ENCODE data around the gene OXT.

Gene OXT

DNA sequence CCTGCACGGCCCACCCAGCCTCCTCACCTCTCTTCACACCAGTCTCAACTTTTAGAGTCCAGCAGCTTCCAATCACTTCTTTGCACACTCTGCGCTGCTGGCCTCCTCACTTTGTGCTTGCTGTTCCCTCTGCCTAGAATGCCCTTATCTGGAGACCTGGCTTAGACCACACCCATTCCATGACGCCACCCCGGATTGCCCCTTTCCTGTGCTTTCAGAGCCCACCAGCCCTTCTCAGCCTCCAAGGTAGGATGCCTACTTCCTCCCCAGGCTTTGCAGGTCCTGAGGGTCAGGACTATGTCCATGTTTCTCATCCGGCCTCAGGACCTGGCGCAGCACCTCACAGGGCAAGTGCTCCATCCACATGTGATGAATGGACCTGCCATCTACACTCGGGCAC lies 40.1 kb downstream of the OXT start:
- no peak for ATAC-seq
- TF ChIP-seq, protein P1, sequence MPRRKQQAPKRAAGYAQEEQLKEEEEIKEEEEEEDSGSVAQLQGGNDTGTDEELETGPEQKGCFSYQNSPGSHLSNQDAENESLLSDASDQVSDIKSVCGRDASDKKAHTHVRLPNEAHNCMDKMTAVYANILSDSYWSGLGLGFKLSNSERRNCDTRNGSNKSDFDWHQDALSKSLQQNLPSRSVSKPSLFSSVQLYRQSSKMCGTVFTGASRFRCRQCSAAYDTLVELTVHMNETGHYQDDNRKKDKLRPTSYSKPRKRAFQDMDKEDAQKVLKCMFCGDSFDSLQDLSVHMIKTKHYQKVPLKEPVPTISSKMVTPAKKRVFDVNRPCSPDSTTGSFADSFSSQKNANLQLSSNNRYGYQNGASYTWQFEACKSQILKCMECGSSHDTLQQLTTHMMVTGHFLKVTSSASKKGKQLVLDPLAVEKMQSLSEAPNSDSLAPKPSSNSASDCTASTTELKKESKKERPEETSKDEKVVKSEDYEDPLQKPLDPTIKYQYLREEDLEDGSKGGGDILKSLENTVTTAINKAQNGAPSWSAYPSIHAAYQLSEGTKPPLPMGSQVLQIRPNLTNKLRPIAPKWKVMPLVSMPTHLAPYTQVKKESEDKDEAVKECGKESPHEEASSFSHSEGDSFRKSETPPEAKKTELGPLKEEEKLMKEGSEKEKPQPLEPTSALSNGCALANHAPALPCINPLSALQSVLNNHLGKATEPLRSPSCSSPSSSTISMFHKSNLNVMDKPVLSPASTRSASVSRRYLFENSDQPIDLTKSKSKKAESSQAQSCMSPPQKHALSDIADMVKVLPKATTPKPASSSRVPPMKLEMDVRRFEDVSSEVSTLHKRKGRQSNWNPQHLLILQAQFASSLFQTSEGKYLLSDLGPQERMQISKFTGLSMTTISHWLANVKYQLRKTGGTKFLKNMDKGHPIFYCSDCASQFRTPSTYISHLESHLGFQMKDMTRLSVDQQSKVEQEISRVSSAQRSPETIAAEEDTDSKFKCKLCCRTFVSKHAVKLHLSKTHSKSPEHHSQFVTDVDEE (CRISPR knock-in tag; IDR thresholded peaks at IDR 0.05): no peak
- TF ChIP-seq ZFP3 (CRISPR knock-in tag; IDR thresholded peaks at IDR 0.05) (no peak), ZC3H10 (CRISPR knock-in tag; IDR thresholded peaks at IDR 0.05) (no peak), ZNF565 (CRISPR knock-in tag; conservative IDR thresholded peaks at IDR 0.05; ENCODE audit: low read depth) (no peak), BACH2 (CRISPR knock-in tag; IDR thresholded peaks at IDR 0.05; ENCODE audit: borderline replicate concordance) (no peak), OSR1 (CRISPR knock-in tag; IDR thresholded peaks at IDR 0.05) (no peak), PPARA (CRISPR knock-in tag; IDR thresholded peaks at IDR 0.05; ENCODE audit: borderline replicate concordance) (no peak), RARB (CRISPR knock-in tag; IDR thresholded peaks at IDR 0.05) (no peak), ZFP30 (CRISPR knock-in tag; IDR thresholded peaks at IDR 0.05) (no peak), CSDC2 (CRISPR knock-in tag; IDR thresholded peaks at IDR 0.05) (no peak)
- TF ChIP-seq, protein P2, sequence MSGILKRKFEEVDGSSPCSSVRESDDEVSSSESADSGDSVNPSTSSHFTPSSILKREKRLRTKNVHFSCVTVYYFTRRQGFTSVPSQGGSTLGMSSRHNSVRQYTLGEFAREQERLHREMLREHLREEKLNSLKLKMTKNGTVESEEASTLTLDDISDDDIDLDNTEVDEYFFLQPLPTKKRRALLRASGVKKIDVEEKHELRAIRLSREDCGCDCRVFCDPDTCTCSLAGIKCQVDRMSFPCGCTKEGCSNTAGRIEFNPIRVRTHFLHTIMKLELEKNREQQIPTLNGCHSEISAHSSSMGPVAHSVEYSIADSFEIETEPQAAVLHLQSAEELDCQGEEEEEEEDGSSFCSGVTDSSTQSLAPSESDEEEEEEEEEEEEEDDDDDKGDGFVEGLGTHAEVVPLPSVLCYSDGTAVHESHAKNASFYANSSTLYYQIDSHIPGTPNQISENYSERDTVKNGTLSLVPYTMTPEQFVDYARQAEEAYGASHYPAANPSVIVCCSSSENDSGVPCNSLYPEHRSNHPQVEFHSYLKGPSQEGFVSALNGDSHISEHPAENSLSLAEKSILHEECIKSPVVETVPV (CRISPR knock-in tag; IDR thresholded peaks at IDR 0.05): no peak
- TF ChIP-seq, protein P3, sequence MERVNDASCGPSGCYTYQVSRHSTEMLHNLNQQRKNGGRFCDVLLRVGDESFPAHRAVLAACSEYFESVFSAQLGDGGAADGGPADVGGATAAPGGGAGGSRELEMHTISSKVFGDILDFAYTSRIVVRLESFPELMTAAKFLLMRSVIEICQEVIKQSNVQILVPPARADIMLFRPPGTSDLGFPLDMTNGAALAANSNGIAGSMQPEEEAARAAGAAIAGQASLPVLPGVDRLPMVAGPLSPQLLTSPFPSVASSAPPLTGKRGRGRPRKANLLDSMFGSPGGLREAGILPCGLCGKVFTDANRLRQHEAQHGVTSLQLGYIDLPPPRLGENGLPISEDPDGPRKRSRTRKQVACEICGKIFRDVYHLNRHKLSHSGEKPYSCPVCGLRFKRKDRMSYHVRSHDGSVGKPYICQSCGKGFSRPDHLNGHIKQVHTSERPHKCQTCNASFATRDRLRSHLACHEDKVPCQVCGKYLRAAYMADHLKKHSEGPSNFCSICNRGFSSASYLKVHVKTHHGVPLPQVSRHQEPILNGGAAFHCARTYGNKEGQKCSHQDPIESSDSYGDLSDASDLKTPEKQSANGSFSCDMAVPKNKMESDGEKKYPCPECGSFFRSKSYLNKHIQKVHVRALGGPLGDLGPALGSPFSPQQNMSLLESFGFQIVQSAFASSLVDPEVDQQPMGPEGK (CRISPR knock-in tag; IDR thresholded peaks at IDR 0.05; ENCODE audit: borderline replicate concordance): no peak

DNA sequence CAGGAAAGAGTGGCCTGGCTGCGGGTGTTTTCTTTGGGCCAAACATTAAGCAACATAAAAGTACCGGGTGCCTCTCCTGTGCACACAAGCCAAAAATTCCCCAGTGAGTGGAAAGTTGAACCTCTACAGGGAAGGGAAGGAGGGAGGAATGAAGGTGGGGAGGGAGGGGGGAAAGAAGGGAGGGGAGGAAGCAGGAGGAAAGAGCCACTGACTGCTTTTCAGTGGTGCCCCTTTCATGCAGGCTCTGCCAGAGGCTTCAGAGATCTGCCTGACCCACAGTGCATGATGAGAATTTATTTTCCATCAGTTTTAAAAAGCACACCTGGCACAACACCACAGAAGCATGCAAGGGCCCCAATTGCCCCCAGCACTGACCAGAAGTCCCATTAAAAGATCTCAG lies 40.6 kb downstream of the OXT start:
- TF ChIP-seq CSDC2 (CRISPR knock-in tag; IDR thresholded peaks at IDR 0.05): no peak
- TF ChIP-seq OSR1 (CRISPR knock-in tag; IDR thresholded peaks at IDR 0.05): no peak
- TF ChIP-seq, protein P1 (CRISPR knock-in tag; IDR thresholded peaks at IDR 0.05): no peak
- TF ChIP-seq TCF4 (CRISPR knock-in tag; IDR thresholded peaks at IDR 0.05; ENCODE audit: borderline replicate concordance): no peak
- TF ChIP-seq ISL1 (CRISPR knock-in tag; IDR thresholded peaks at IDR 0.05): no peak
- TF ChIP-seq, protein P2 (CRISPR knock-in tag; IDR thresholded peaks at IDR 0.05): no peak
- TF ChIP-seq ESRRG (CRISPR knock-in tag; IDR thresholded peaks at IDR 0.05): no peak
- TF ChIP-seq, protein P3 (CRISPR knock-in tag; IDR thresholded peaks at IDR 0.05; ENCODE audit: borderline replicate concordance): no peak
- TF ChIP-seq SNAI2 (CRISPR knock-in tag; IDR thresholded peaks at IDR 0.05): no peak
- TF ChIP-seq TOX (CRISPR knock-in tag; IDR thresholded peaks at IDR 0.05; ENCODE audit: borderline replicate concordance): no peak
- no peak for ATAC-seq

Data from SK-N-SH treated with all-trans-retinoic acid at 6 μM for 48 hours (cell line).